Kasumi-1 (cell line): ENCODE data around the gene PMPCB.

Source experiments
- DNase-seq, 2 experiments: peaks; one replicate each; lab custom pipeline; 2025; lab: John Stamatoyannopoulos, UW

Gene PMPCB

DNA sequence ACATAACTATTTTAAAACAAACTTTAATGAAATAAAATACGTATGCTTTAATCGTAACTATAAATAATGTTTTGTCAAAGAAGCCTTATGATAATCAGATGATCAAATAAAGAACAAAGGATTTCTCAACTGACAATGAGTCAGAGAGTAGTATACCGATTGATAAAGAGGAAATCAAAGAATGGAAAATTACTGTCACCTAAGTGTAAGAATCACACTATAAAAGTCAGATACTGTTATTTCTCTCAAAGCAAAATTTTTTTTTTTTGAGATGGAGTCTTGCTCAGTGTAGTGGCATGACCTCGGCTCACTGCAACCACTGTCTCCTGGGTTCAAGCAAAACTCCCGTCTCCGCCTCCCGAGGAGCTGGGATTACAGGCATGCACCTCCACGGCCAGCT lies 28.5 kb downstream of the PMPCB start:
- DNase-seq = no peak

GRCh38 chr7:103336761-103337160 lies 39.5 kb downstream of the PMPCB start:
- DNase-seq = peak; percentile 64 to 77

GRCh38 chr7:103338864-103339263 lies 41.6 kb downstream of the PMPCB start:
- DNase-seq = no peak

DNA sequence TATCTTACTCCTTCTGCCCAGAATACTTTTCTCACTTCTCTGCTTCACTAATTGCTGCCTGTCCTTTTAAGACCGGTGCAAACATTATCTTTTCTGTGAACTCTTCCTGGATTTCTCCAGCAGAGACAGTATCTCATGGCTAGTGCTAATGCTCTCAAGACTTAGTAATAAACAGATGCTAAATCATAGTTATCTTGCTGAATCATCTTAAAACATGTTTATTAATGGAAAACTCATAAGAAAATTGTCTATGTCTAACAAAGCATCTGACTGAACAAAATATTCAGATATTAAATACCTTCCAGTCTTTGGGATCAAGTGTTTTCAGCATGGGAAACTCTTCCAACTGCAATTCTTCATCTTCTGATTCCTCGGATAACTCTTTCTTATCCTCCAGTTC lies 44.2 kb downstream of the PMPCB start:
- DNase-seq = no peak

GRCh38 chr7:103343332-103343731 lies 46.1 kb downstream of the PMPCB start:
- no peak for DNase-seq

DNA sequence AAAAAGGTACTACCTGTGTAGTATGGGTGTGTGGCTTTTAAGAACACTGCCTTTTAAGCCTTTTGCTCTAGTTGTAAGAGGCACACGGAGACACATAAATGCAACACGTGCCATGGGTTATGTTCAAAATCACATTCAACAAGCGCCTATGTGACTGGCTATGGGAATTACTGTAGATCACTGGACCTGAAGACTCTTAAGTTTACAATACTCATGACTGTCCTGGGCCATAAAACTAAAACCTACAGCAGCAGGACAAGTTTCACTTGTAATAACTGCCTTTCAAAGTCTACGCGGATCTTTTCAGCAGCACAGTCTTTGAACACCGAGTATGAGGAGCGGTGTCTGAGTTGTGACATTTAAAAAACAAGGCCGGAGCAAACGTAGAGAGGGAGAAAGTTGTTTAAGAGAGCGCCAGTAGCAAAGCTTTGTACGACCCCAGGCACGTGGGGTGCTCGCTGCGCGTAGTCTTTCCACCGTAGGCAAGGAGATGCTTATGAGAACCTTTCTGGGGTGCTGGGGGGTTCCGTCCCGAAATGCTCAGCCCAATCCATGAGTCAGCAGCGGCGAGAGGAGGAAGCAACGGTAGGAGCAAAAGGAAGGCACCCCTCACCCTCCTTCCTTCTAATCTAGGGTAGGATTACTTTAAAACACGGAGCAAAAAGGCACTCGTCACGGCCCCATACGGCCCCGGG lies 46.7 kb downstream of the PMPCB start:
- peak; percentile 32 to 71 for DNase-seq

GRCh38 chr7:103344453-103345149 lies 47.4 kb downstream of the PMPCB start, which contains the start of gene DNAJC2:
Gene DNAJC2 (minus strand): TSS chr7:103344767. CDS start chr7:103344622, 145 bp downstream.
- peak; percentile 92 to 95 for DNase-seq

DNA sequence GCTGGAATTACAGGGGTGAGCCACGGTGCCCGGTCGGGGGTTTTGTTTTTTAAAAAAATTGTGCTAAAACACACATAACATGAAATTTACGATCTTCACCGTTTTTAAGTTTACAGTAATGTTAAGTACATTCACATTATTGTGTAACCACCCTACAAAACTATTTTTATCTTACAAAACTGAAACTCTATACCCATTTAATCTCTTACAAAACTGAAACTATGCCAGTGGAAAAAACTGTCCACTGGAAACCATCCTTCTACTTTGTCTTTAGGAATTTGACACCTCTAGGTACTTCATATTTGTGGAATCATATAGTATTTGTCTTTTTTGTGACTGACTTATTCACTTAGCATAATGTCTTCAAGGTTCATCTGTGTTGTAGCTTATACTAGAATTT lies 49.2 kb downstream of the PMPCB start:
- DNase-seq = no peak

DNA sequence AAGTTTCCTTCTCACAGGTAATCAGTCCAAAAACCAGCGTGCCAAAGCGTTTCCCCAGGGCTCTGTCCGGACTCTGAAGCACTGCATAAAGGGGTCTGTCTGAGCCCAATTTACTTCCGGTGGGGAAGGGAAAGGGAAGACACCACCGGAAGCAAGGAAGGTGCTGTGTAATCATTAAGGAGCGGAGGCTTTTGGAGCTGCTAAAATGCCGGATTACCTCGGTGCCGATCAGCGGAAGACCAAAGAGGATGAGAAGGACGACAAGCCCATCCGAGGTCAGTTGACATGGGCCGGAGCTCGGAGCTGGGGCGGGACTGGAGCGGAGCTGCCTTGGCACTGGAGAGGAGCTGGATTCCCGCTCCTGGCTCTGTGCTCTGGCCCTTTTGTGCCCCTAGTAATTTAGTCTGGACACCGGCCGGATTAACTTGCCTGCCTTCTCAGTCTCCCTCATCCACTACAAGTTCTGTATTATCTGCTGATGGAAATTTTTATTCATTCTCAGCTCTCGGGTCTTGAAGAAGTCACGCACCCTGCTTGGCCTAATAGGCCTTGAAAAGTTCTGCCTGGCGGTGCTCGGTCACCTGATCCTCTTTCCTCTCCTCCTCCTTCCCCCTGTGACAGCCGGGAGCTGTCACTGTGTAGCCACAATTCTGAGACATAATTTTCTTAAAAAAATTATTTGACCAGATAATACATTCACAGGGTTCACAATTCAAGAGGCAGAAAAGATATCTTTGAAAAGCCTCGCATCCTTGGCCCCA lies 50.5 kb downstream of the PMPCB start, which contains the start of gene PSMC2:
Gene PSMC2 (plus strand): TSS at position 137 of the 761 bp plus-strand sequence. CDS start 69 bp downstream, at position 206.
- peak; percentile 93 to 94 for DNase-seq

DNA sequence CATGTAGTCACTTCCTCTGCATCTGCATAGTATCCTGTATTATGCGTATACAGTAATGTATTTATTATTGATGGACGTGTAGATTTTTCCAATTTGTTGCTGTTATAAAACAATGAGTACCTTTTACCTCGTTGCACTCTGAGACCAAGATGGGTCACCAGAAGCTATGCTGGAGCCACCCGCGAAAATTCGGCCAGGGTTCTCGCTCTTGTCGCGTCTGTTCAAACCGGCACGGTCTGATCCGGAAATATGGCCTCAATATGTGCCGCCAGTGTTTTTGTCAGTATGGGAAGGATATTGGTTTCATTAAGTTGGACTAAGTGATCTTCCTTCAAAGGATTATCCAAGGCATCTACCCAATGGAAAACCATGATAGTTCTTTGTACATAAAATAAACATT lies 51.2 kb downstream of the PMPCB start:
- DNase-seq = no peak

GRCh38 chr7:103348959-103349358 lies 51.7 kb downstream of the PMPCB start:
- no peak for DNase-seq

DNA sequence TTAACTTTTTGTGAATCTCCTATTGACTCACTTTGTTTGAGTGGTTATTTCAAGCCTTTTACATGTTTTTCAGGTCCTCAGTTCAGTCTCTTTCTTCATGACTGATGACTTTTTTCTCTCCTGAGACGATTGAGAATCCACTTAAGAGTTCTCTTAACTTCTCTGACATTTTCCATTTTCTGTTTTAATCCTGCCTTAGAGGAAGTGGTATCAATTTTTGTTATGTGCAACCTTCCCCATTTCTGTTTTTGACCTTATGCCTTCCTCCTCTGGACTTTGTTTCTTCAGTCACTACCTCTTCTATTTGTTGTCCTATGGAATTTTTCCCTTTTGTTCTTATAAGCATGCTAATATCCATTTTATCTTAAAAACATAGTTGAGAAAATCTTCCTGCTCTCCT lies 52.6 kb downstream of the PMPCB start:
- DNase-seq = peak in 1 of 2 experiments; percentile 11
